HepG2 (cell line): ENCODE data around the gene SMYD2. TPM values are rescaled to one million over a fixed set of nuclear protein-coding genes. Genes with fewer than 3 reads are reported as not detected.

Experiments
- CTCF ChIP-seq: sonication (generic); formaldehyde crosslinking; IDR thresholded peaks from 2 replicates; pipeline ENCODE4 v1.5.0; 2020; ENCODE audit warnings: mild to moderate bottlenecking, missing genetic modification reagents, moderate library complexity
- HCFC1 ChIP-seq: fragments of 150-350 bp; IDR thresholded peaks from 2 replicates; pipeline ENCODE4 v1.6.1; 2014; ENCODE audit warnings: low read depth, low read length
- HOXA5 ChIP-seq: sonication (generic); formaldehyde crosslinking; IDR thresholded peaks from 2 replicates; pipeline ENCODE4 v1.4.0; 2020; ENCODE audit warnings: missing genetic modification reagents
- ZBTB39 ChIP-seq: sonication (generic); formaldehyde crosslinking; IDR thresholded peaks from 2 replicates; pipeline ENCODE4 v1.5.0; 2020; ENCODE audit warnings: missing genetic modification reagents
- ZMYM3 ChIP-seq: sonication (generic); formaldehyde crosslinking; IDR thresholded peaks from 2 replicates; pipeline ENCODE4 v1.5.1; 2020; ENCODE audit warnings: mild to moderate bottlenecking, missing genetic modification reagents
- ZNF121 ChIP-seq: sonication (generic); formaldehyde crosslinking; IDR thresholded peaks from 2 replicates; pipeline ENCODE4 v1.5.0; 2020; ENCODE audit warnings: mild to moderate bottlenecking, missing genetic modification reagents
- ZNF607 ChIP-seq: sonication (generic); formaldehyde crosslinking; IDR thresholded peaks from 2 replicates; pipeline ENCODE4 v1.5.1; 2020; ENCODE audit warnings: missing genetic modification reagents, mild to moderate bottlenecking, borderline replicate concordance
- ZUFSP ChIP-seq: sonication (generic); formaldehyde crosslinking; IDR thresholded peaks from 2 replicates; pipeline ENCODE4 v1.9.0; 2021; ENCODE audit warnings: missing genetic modification reagents, mild to moderate bottlenecking, borderline replicate concordance
- polyA plus RNA-seq, 8 experiments: library from polyadenylated mRNA; depleted of rRNA in 3 of 8; stranded (reverse) in 7 of 8; unstranded in 1 of 8; fragments of >200 nt; fragmentation: Illumina TruSeq in 4 of 8; extraction: Trizol in 4 of 8; gene quantifications; 2 replicates each; pipeline versions ENCODE4 v1.2.1 to v1.2.3, GENCODE V29; 2011 to 2016; ENCODE audit warnings: low read depth in 4 of 8, missing spikeins in 1 of 8, mixed read lengths in 1 of 8; ENCODE audit not compliant: insufficient read depth in 1 of 8
- total RNA-seq, 5 experiments: library from RNA; depleted of rRNA; stranded (reverse); fragments of >200 nt; fragmentation: Illumina TruSeq; extraction: Trizol; gene quantifications; 2 replicates each; pipeline ENCODE4 v1.2.3, GENCODE V29; 2016; ENCODE audit warnings: low read depth in 1 of 5

SMYD2 gene
- total and polyA plus RNA-seq, 2 of the 13 experiments (the other 11 are each of a cell fraction or from before 2014, with no cell fraction given): 72.7 to 139 TPM

GRCh38 chr1:214285610-214286440, 4.9 kb downstream of the SMYD2 start (continued):
- TF ChIP-seq ZBTB39: 0 out of 2 replicates have a peak, but pooled peaks have one; percentile 30
- peak; percentile 21; the same call in 1 of the 2 replicates for TF ChIP-seq ZMYM3 (CRISPR knock-in tag)
- TF ChIP-seq ZUFSP (CRISPR knock-in tag): no peak
- peak; percentile 30; the same call in 1 of the 2 replicates for TF ChIP-seq ZNF607 (CRISPR knock-in tag)
- no peak for TF ChIP-seq CTCF (CRISPR knock-in tag)
- TF ChIP-seq HCFC1: no peak
- TF ChIP-seq ZNF121 (CRISPR knock-in tag): peak; percentile 98
- no peak for TF ChIP-seq HOXA5 (CRISPR knock-in tag)
- TF ChIP-seq, all 625 proteins: peak for 8
